NCI-H748 (cell line): ENCODE data around the gene SLCO2B1.
"Not testable (repeated sequence)": the region's sequence is repeated elsewhere in the genome, so short reads cannot be mapped to it uniquely, and the experiment has no call there.

ENCODE experiments used
- DNase-seq: peaks from one replicate; lab custom pipeline; 2025; ENCODE audit not compliant: unreplicated experiment; lab: John Stamatoyannopoulos, UW

SLCO2B1 gene

DNA sequence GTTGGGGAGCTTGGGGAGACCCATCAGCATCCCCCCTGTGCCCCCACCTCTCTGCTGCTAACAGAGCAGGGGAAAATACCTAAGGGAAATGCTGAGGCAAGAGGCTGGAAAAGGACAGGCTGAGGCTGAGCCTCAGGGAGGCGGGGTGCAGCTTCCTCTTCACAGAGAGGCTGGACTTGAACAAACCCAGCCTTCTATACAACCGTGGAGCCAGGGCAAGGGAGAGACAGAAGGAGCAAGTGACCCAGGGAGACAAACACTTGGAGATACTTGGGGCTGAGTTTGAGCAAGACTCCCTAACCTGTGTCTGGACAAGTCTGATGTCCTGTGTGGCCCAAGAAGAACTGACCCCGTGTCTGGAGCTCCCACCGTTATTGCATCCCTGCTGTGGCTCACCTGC lies at the start of gene SLCO2B1:
Gene SLCO2B1 (plus strand): TSS at position 229 of the 400 bp plus-strand sequence. CDS start 275 bp downstream, outside the sequence.
- DNase-seq: no peak

DNA sequence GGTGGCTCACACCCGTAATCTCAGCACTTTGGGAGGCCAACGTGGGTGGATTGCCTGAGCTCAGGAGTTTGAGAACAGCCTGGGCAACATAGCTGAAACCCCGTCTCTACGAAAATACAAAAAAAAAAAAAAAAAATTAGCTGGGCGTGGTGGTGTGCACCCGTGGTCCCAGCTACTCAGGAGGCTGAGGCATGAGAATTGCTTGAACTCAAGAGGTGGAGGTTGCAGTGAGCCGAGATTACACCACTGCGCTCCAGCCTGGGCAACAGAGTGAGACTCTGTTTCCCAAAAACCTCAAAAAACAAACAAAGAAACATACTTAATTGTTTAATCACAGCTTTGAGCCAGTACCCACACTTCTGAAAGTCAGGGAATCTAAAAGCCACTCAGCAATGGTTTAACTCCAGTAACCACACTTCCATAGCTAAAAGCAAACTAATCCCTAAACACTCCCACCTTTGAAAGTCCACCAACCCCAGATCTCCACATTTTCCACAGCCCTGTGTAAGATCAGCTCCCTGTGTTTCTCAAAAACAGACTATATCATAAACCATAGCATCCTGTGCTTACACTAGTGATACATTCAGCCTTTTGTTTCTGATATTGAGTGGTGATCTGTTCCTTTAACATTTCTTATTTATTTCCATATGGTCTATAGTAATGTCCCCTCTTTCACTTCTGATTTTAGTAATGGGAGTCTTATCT lies 49.3 kb upstream of the SLCO2B1 start:
- no peak for DNase-seq

GRCh38 chr11:75103380-75104026 lies 47.4 kb upstream of the SLCO2B1 start:
- DNase-seq: no peak

DNA sequence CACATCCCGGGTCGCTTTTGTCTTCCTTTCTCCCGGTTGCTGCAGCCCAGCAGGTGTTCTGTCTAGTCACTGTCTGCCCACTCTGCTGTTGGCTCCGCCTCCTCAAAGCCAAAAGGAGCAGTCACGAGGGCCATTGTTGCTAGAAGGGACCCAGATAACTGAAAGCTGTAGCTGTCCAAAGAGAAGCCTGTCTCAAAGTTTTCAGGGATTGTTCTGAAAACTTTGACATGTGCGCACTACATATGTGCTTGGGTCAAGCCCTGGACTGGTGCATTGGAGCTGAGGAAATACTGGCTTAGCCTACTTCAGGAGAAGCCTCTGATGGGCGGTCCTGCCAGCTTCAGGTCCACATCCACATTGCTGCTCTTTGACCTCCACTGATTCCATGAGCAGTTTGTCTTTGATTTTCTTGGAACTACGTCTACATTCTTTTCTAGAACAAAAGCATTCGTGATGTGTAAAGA lies 45.4 kb upstream of the SLCO2B1 start:
- peak; percentile 47 for DNase-seq

DNA sequence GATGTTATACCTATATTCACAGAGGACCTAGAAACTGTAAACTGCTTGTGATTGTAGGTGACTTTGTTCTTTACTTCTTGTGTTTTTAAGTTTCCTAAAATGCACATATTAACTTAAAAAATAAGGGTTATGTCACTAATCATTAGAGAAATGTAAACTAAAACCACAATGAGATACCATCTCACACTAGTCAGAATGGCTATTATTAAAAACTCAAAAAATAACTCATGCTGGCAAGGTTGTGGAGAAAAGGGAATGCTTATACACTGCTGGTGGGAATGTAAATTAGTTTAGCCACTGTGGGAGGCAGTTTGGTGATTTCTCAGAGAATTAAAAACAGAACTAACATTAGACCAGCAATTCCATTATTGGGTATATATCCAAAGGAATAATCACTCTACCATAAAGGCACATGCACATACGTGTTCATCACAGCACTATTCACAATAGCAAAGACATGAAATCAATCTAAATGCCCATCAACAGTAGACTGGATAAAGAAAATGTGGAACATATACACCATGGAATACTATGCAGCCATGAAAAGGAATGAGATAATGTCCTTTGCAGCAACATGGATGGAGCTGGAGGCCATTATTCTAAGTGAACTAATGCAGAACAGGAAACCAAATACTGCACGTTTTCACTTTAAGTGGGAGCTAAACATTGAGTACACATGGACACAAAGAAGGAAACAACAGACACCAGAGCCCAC lies 44.8 kb upstream of the SLCO2B1 start:
- not testable (repeated sequence) for DNase-seq

- DNase-seq: no peak
Measured at GRCh38 chr11:75107187-75107586, 43.7 kb upstream of the SLCO2B1 start.

GRCh38 chr11:75112200-75112599 lies 38.7 kb upstream of the SLCO2B1 start:
- DNase-seq: no peak

GRCh38 chr11:75113030-75113429 lies 37.9 kb upstream of the SLCO2B1 start:
- no peak for DNase-seq

- no peak for DNase-seq
Measured at GRCh38 chr11:75114465-75114864, 36.4 kb upstream of the SLCO2B1 start.

DNA sequence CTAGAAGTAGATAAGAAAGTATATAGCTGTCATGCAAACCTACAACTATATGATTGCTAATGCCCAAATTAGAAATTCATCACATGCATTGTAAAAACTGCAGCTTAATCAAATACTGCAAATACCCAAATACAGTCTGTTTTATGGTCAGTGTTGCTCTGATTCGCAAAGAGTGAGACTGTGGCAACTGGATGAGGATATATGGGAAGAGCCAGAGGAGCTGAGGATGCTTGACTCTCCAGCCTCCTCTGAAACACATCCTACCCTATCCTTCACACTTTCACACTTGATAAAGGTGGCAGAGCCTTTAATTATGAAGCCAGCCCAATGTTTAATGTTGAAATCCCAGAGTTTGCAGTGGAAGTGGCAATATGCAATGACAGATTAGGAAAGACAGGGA lies 32.3 kb upstream of the SLCO2B1 start:
- no peak for DNase-seq

GRCh38 chr11:75126564-75126963 lies 24.3 kb upstream of the SLCO2B1 start:
- no peak for DNase-seq

GRCh38 chr11:75132080-75132479 lies 18.8 kb upstream of the SLCO2B1 start:
- no peak for DNase-seq

DNA sequence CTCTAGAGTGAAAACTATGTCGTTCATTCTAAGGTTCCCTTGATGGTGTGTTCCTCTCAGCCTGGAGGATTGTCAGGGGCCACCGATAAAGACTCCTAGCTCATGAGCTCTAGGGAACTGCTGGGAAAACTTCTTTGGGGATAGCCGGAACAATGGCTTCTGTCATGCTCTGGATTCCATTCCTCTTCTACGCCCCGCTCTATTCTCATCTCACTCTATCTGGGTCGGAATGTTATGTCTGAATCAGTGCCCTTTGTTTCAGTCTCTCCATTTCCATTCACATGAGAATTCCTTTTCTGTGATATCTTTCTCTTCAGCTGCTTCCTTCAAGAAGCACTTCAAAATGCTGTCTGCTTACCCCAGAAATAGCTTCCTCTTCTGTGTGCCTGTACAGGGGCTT lies 16.9 kb upstream of the SLCO2B1 start:
- DNase-seq: no peak

DNA sequence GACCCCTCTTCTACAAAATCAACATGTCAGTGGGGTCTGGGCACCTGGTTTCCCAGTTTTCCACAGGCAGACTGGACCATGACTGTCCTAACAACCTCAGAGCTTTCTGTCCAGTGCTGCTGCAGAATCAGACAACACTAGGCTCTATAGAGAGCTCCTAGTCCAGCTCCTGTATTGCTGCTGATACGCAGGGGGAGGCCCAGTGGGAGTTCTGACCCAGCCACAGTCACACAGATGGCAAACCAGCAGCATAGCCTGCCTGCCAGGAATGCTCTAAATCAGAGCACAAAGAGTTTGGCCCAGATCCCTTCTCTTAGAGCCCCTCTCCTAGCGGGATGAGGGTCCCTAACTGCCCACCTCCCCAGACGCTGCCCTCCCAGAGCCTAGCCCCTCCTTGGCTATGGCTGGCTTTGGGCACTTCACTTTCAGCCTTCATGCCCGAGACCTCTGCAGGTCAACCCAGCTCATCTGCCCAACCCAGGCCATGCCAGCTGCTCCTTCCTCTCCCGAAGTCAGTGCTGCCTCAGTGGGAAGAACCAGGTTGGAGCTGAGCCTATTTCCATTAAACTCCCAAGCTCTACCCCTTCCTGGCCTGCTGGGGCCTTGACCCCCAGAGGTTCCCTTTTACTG lies 15.8 kb upstream of the SLCO2B1 start:
- no peak for DNase-seq

DNA sequence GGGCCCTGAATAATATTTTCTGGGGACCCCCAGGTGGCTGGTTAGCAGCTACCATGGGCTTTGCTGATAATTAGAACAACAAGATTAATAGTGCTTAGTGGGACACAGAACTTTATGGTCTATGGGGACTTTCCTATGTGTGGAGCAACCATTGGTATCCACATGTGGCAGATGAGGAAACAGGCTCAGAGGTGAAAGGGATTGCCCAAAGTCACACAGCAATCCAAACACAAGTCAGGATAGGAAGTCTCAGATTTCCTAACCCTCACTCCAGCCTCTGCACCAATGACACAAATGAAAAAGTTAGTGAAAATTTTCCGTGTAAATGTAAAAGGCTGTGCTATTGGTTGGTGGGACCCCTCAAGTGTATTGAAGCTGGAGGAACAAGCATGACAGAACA lies 15.3 kb upstream of the SLCO2B1 start:
- DNase-seq: no peak

DNA sequence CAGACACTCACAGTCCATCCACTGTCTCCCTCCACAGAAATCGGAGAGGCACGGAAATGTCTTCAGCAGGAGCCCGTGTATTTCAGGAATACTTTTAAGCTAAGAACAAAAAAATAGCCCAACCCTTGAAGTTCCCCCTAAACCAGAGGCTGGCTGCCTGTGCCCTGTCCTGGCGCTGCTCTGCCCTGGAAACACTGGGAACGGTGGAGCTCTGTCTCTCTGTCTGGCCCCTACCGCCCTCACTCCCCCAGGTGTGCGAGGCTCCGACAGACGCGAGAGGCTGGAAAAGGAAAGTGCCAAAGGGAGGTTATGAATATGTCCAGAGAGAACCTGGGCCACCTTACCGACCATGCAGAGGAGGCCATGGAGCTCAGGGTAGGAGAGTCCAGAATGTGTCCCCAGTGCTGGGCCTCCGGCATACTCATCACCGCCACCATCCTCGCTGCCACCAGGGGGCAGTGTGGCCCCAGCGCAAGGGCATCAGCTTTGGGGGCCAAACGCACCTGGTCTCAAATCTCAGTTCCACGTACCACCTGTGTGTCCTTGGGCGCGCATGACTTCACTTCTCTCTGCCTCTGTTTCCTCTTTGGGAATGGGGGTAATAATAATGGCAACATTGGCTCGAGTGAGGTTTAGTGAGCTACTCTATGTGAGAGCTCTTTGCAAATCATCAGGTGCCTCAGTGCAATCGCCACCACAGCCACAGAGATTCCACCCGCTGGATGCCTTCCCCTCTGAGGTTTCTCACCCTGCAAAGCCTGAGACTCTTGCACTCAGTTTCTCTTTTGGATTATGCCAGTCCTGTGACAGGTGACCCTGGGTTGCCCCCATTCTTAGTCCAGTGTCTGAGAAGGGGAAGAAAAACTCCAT lies 10.4 kb upstream of the SLCO2B1 start:
- DNase-seq: peak; percentile 49

DNA sequence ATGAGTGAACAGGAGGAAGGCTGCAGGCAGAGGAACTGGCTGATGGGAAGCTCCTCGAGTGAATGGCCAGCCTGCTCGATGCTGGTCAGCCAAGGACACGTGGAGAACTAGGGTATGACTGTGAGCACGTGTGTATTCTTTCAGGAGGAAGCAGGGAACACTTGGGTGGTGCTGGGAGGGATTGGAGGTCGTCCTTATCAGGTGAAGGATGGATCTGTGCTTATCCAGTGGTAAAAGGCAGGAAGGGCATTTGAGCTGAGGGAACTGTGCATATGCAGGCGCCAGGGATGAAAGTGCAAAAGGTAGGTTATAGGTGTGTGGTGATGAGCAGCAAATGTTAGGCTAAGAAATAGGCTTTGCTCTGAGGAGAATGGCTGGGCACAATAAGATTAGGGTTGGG lies 9.7 kb upstream of the SLCO2B1 start:
- no peak for DNase-seq

DNA sequence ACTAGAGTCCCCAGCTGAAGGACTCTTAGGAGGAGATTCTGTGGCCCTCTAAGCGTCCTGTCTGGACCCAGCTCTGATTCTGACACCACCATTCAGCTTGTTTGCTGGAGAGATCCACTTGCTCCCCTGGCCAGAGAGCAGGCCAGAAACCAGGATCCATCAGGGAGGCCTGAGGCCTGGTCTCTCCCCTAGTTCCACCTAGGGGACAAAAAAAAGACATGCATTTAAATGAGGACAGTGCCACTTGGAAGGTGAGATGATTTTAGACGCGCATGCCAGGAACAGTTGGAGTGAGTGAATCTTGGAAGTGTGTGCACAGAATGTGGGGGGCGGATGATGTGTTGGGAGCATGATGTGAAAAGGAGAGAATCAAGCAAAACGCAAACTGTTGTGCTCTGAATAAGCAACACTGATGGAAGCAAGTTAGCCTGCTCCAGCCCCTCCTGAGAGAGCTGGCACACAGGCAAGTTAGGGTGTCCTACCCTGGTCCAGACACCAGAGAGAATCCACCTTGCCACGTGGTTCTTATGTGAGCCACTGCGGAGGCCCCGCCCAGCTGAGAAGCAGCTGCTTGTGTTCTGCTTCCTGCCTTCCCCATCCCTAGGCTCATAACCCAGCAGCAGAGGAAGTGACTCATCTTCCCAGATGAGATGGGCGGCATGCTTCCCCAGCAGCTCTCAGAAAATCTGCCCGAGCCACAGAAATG lies 8.0 kb upstream of the SLCO2B1 start:
- DNase-seq: peak; percentile 39

- no peak for DNase-seq
Measured at GRCh38 chr11:75143420-75143731, 7.5 kb upstream of the SLCO2B1 start.

GRCh38 chr11:75144716-75145014 lies 6.2 kb upstream of the SLCO2B1 start:
- no peak for DNase-seq
